WTC11 (cell line): ENCODE measurements around the gene RPS3. TPM values are rescaled to one million over a fixed set of nuclear protein-coding genes. Genes with fewer than 3 reads are reported as not detected.

Experiments
- ATAC-seq: fragments of 200-7000 bp; cut with Tn5 transposase; 2 replicates; pipeline ENCODE4 v1.10.0; 2021; ENCODE audit warnings: mild to moderate bottlenecking, moderate library complexity
- CTCF ChIA-PET: fragments of 300-600 bp; sonication (Branson Sonifier 250); formaldehyde crosslinking; loops from one replicate; lab custom pipeline; 2021; ENCODE audit warnings: antibody characterized with exemption; lab: Charles Lee
- POLR2A ChIA-PET: fragments of 350-600 bp; sonication (Branson Sonifier 250); formaldehyde crosslinking; loops from one replicate; lab custom pipeline; 2021; ENCODE audit warnings: antibody characterized with exemption; lab: Charles Lee
- DNase-seq: peaks from one replicate; pipeline ENCODE4 v3.0.0; 2021; ENCODE audit warnings: low spot score
- H3K27ac Mint-ChIP-seq: 2 replicates; pipeline ENCODE4 v1.8.0; 2021; ENCODE audit warnings: mixed read lengths
- H3K27me3 Mint-ChIP-seq: 2 replicates; pipeline ENCODE4 v1.8.0; 2021; ENCODE audit warnings: low read depth, mild to moderate bottlenecking, moderate library complexity, mixed read lengths
- H3K36me3 Mint-ChIP-seq: 2 replicates; pipeline ENCODE4 v1.8.0; 2021; ENCODE audit warnings: mixed read lengths
- H3K4me1 Mint-ChIP-seq: 2 replicates; pipeline ENCODE4 v1.8.0; 2022; ENCODE audit warnings: mixed read lengths
- H3K4me3 Mint-ChIP-seq: 2 replicates; pipeline ENCODE4 v1.8.0; 2021; ENCODE audit warnings: mild to moderate bottlenecking, moderate library complexity, mixed read lengths
- H3K9me3 Mint-ChIP-seq: 2 replicates; pipeline ENCODE4 v1.8.0; 2021; ENCODE audit warnings: mixed read lengths
- ARID4B ChIP-seq: sonication (generic); formaldehyde crosslinking; IDR thresholded peaks from 2 replicates; pipeline ENCODE4 v1.8.0; 2023; ENCODE audit warnings: missing genetic modification reagents, mild to moderate bottlenecking, borderline replicate concordance
- ATF1 ChIP-seq: sonication (generic); formaldehyde crosslinking; IDR thresholded peaks from 2 replicates; pipeline ENCODE4 v1.8.1; 2023; ENCODE audit warnings: mild to moderate bottlenecking, moderate library complexity, missing genetic modification reagents
- ATF2 ChIP-seq: sonication (generic); formaldehyde crosslinking; IDR thresholded peaks from 2 replicates; pipeline ENCODE4 v1.8.1; 2022; ENCODE audit warnings: low read depth, missing genetic modification reagents, borderline replicate concordance
- CBFB ChIP-seq: sonication (generic); formaldehyde crosslinking; IDR thresholded peaks from 2 replicates; pipeline ENCODE4 v1.8.1; 2022; ENCODE audit warnings: mild to moderate bottlenecking, low read depth, missing genetic modification reagents
- CDX4 ChIP-seq: fragments of 250-450 bp; sonication (Bioruptor Pico); IDR thresholded peaks from 2 replicates; pipeline ENCODE4 v1.9.0; 2021; ENCODE audit warnings: moderate library complexity, mild to moderate bottlenecking, inconsistent platforms, borderline replicate concordance
- ERG ChIP-seq: fragments of 250-450 bp; sonication (Bioruptor Pico); IDR thresholded peaks from 2 replicates; pipeline ENCODE4 v1.8.0; 2021; ENCODE audit warnings: mild to moderate bottlenecking
- ETV6 ChIP-seq: sonication (generic); formaldehyde crosslinking; IDR thresholded peaks from 2 replicates; pipeline ENCODE4 v1.8.1; 2022; ENCODE audit warnings: mild to moderate bottlenecking, missing genetic modification reagents
- FOXJ3 ChIP-seq: sonication (generic); formaldehyde crosslinking; IDR thresholded peaks from 2 replicates; pipeline ENCODE4 v1.9.0; 2021; ENCODE audit warnings: missing genetic modification reagents, mild to moderate bottlenecking, borderline replicate concordance
- FOXK1 ChIP-seq: sonication (generic); formaldehyde crosslinking; IDR thresholded peaks from 2 replicates; pipeline ENCODE4 v1.8.0; 2022; ENCODE audit warnings: mild to moderate bottlenecking, moderate library complexity, missing genetic modification reagents
- IRF1 ChIP-seq: sonication (generic); formaldehyde crosslinking; IDR thresholded peaks from 2 replicates; pipeline ENCODE4 v1.8.0; 2023; ENCODE audit warnings: missing genetic modification reagents
- PRDM15 ChIP-seq: sonication (generic); formaldehyde crosslinking; IDR thresholded peaks from 2 replicates; pipeline ENCODE4 v1.8.0; 2022; ENCODE audit warnings: missing genetic modification reagents
- TCF7 ChIP-seq: sonication (generic); formaldehyde crosslinking; IDR thresholded peaks from 2 replicates; pipeline ENCODE4 v1.8.0; 2022; ENCODE audit warnings: mild to moderate bottlenecking, low read depth, missing genetic modification reagents, moderate library complexity
- USF2 ChIP-seq: sonication (generic); formaldehyde crosslinking; IDR thresholded peaks from 2 replicates; pipeline ENCODE4 v1.8.1; 2023; ENCODE audit warnings: mild to moderate bottlenecking, missing genetic modification reagents, moderate library complexity
- ZNF219 ChIP-seq: sonication (generic); formaldehyde crosslinking; IDR thresholded peaks from 2 replicates; pipeline ENCODE4 v1.8.0; 2023; ENCODE audit warnings: missing genetic modification reagents, mild to moderate bottlenecking, borderline replicate concordance
- ZNF317 ChIP-seq: sonication (generic); formaldehyde crosslinking; IDR thresholded peaks from 2 replicates; pipeline ENCODE4 v1.8.1; 2023; ENCODE audit warnings: low read depth, mild to moderate bottlenecking, moderate library complexity, missing genetic modification reagents, borderline replicate concordance
- ZNF416 ChIP-seq: fragments of 250-450 bp; sonication (Bioruptor Pico); IDR thresholded peaks from 2 replicates; pipeline ENCODE4 v1.9.0; 2021; ENCODE audit warnings: mild to moderate bottlenecking, inconsistent platforms
- total RNA-seq: library from RNA; stranded (reverse); gene quantifications from 3 replicates; pipeline ENCODE4 v1.2.3, GENCODE V29; 2021

The RPS3 gene
- total RNA-seq, 1 experiment from 2014 or later = 3,967 TPM

- TF ChIP-seq ETV6 (no peak), ERG (CRISPR knock-in tag) (no peak), ZNF416 (CRISPR knock-in tag) (no peak), ARID4B (CRISPR knock-in tag) (no peak)
These were observed 41.9 kb downstream of the RPS3 start (continued) for GRCh38 chr11:75440960-75441803.

GRCh38 chr11:75441804-75442132 is 42.5 kb downstream of the RPS3 start:
- peaks cover 16% of the 10 kb centered on the region for H3K4me1 Mint-ChIP-seq
- ATAC-seq (no peak), DNase-seq (no peak)
- H3K9me3 Mint-ChIP-seq = no peaks in the 10 kb centered on the region
- POLR2A ChIA-PET = no interaction called here
- CTCF ChIA-PET = interaction anchor here (1.0 to 4.9 kb wide), 8 partner anchors 8 to 156 kb away, joined by 3 to 31 read pairs (median 4); partner anchors contain the start of gene KLHL35
- no peak overlapping the region for H3K27ac Mint-ChIP-seq
- H3K36me3 Mint-ChIP-seq = no peaks in the 10 kb centered on the region
- peaks cover 5% of the 10 kb centered on the region for H3K27me3 Mint-ChIP-seq
- H3K4me3 Mint-ChIP-seq = no peak overlapping the region
- TF ChIP-seq ZNF219 (CRISPR knock-in tag) = no peak
- no peak for TF ChIP-seq CDX4 (CRISPR knock-in tag)
- TF ChIP-seq ATF1 (CRISPR knock-in tag) = no peak
- TF ChIP-seq USF2 (CRISPR knock-in tag) = no peak
- TF ChIP-seq FOXJ3 (CRISPR knock-in tag) = no peak
- no peak for TF ChIP-seq ATF2 (CRISPR knock-in tag)
- TF ChIP-seq CBFB = no peak
- TF ChIP-seq IRF1 = no peak
- TF ChIP-seq FOXK1 (CRISPR knock-in tag) = no peak
- no peak for TF ChIP-seq TCF7
- no peak for TF ChIP-seq PRDM15 (CRISPR knock-in tag)
- no peak for TF ChIP-seq ARID4B (CRISPR knock-in tag)
- TF ChIP-seq ZNF317 (CRISPR knock-in tag) = no peak
